Hepatocyte (in vitro differentiated cells): Measurements from ENCODE around the gene EXOSC2.

Experiments used
- CTCF ChIP-seq: fragments of 200-600 bp; sonication (generic); IDR thresholded peaks from 2 replicates; pipeline ENCODE4 v1.5.1; 2016; ENCODE audit warnings: antibody characterized with exemption, mild to moderate bottlenecking; ENCODE audit not compliant: poor library complexity
- EZH2phosphoT487 ChIP-seq: fragments of 200-600 bp; sonication (generic); IDR thresholded peaks from one replicate; pipeline ENCODE4 v1.6.1; 2018; ENCODE audit warnings: antibody characterized with exemption, mild to moderate bottlenecking, low read depth, moderate library complexity; ENCODE audit not compliant: unreplicated experiment, severe bottlenecking

GRCh38 chr9:130663258-130663976, 30.2 kb upstream of the EXOSC2 start:
- TF ChIP-seq CTCF (no peak), EZH2phosphoT487 (no peak)
